ENCODE measurements around the gene STRIT1. TPM values are rescaled to one million over a fixed set of nuclear protein-coding genes. Genes with fewer than 3 reads are reported as not detected.

Gene STRIT1
- total and polyA plus RNA-seq, 9 of the 15 experiments (the other 6 are each of a cell fraction or from before 2014, with no cell fraction given): not detected

DNA sequence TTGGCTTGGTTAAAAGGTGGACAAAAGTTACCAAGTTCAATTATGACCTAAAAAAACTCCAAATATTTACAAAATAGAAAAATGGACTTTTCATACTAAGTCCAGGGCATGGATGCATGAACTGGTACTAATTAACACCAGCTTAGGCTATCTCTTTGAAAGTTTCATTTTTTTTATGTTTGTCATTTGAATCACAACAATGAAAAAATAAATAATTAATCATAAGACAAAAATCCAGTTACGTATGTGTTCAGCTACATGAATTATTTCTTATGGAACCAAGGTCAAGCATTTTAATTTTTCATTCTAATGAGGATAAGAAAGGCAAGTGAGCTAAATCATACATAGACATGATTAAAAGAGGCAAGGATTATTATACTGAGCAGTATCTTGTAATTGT, 23.7 kb upstream of the STRIT1 start:
- Histone ChIP-seq H3K79me2 (ENCODE audit: control insufficient read depth, insufficient read depth, low read length) (no peaks in the 10 kb centered on the region), H3K4me3 (no peak overlapping the region), H3K4me1 (replicated peaks in 1 of 2; ENCODE audit: control insufficient read depth in 2 of 2, insufficient read depth in 2 of 2, low read length in 2 of 2) (peaks cover 0 to 2% of the 10 kb centered on the region in 2 experiments; a peak in 2 of 5 replicates), H3K9me1 (ENCODE audit: control insufficient read depth, insufficient read depth, low read length) (no peaks in the 10 kb centered on the region), H3K36me3 (ENCODE audit: control insufficient read depth, insufficient read depth, low read length) (no peaks in the 10 kb centered on the region), H3K4me2 (ENCODE audit: insufficient read depth, low read length) (no peak overlapping the region), H3K9ac (ENCODE audit: insufficient read depth in 1 of 2, low read depth in 2 of 2, low read length in 2 of 2) (no peak overlapping the region), H3K9me3 (replicated peaks; ENCODE audit: control insufficient read depth, insufficient read depth, low read depth, low read length) (no peaks in the 10 kb centered on the region), H3K27me3 (ENCODE audit: control insufficient read depth in 2 of 2, insufficient read depth in 2 of 2, low read length in 2 of 2) (no peaks in the 10 kb centered on the region), H3K27ac (ENCODE audit: extremely low read depth, low read depth, low read length) (no peak overlapping the region), H4K20me1 (replicated peaks; ENCODE audit: control insufficient read depth, insufficient read depth, low read length) (no peaks in the 10 kb centered on the region), H2AFZ (ENCODE audit: low read depth, low read length) (no peak overlapping the region)
- FAIRE-seq (no peak), DNase-seq (ENCODE audit: extremely low read depth in 1 of 4, low spot score in 3 of 4) (no peak), ATAC-seq (no peak)
- TF ChIP-seq, protein P1, sequence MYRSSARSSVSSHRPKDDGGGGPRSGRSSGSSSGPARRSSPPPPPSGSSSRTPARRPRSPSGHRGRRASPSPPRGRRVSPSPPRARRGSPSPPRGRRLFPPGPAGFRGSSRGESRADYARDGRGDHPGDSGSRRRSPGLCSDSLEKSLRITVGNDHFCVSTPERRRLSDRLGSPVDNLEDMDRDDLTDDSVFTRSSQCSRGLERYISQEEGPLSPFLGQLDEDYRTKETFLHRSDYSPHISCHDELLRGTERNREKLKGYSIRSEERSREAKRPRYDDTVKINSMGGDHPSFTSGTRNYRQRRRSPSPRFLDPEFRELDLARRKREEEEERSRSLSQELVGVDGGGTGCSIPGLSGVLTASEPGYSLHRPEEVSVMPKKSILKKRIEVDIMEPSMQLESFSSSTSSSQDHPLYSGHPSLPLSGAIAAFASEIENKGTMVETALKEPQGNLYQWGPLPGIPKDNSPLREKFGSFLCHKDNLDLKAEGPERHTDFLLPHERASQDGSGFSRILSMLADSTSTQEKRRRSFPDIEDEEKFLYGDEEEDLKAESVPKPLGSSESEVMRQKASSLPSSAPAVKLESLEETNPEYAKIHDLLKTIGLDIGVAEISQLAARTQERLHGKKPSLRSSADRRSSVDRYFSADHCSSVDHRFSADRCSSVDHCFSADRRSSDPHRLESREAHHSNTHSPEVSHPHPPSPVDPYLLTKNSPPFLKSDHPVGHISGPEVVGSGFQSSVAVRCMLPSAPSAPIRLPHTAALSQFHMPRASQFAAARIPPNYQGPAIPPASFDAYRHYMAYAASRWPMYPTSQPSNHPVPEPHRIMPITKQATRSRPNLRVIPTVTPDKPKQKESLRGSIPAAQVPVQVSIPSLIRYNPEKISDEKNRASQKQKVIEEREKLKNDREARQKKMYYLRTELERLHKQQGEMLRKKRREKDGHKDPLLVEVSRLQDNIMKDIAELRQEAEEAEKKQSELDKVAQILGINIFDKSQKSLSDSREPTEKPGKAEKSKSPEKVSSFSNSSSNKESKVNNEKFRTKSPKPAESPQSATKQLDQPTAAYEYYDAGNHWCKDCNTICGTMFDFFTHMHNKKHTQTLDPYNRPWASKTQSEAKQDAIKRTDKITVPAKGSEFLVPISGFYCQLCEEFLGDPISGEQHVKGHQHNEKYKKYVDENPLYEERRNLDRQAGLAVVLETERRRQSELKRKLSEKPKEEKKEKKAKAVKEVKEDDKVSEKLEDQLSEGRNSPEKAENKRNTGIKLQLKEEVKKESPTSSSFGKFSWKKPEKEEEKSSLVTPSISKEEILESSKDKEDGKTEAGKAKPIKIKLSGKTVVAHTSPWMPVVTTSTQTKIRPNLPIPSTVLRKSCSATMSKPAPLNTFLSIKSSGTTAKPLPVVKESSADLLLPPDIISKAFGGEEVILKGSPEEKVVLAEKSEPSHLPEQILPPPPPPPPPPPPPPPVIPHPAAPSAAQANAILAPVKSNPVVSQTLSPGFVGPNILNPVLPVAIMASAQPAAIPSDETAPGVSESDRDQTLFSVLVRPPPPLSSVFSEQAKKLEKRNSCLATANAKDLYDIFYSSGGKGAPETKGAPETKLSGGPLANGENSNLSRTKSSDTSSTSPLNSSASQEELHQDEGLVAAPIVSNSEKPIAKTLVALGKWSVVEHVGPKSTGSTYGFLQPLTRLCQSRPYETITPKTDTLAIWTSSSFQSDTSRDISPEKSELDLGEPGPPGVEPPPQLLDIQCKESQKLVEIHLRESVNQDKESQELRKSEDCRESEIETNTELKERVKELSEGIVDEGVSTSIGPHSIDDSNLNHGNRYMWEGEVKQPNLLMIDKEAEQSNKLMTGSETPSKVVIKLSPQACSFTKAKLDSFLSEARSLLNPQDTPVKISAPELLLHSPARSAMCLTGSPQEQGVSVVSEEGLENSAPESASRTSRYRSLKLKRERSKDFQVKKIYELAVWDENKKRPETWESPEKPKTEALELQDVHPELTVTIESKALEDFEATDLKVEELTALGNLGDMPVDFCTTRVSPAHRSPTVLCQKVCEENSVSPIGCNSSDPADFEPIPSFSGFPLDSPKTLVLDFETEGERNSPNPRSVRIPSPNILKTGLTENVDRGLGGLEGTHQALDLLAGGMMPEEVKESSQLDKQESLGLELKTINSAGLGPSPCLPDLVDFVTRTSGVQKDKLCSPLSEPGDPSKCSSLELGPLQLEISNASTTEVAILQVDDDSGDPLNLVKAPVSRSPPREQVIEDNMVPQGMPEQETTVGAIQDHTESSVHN (IDR thresholded peaks at IDR 0.05; ENCODE audit: borderline replicate concordance in 1 of 2, low read depth in 1 of 2): no peak
- TF ChIP-seq OTX1 (CRISPR knock-in tag; IDR thresholded peaks at IDR 0.05) (no peak), PCBP1 (IDR thresholded peaks at IDR 0.05; ENCODE audit: low read depth, low read length, poor library complexity, severe bottlenecking) (no peak), SIN3B (IDR thresholded peaks at IDR 0.05; ENCODE audit: low read depth) (no peak), HEY1 (CRISPR knock-in tag; IDR thresholded peaks at IDR 0.05; ENCODE audit: borderline replicate concordance) (no peak), ZNF347 (CRISPR knock-in tag; IDR thresholded peaks at IDR 0.05; ENCODE audit: low read depth) (no peak), NFE2L1 (tag; IDR thresholded peaks at IDR 0.05; ENCODE audit: borderline replicate concordance, low read depth) (no peak), SMARCA5 (IDR thresholded peaks at IDR 0.05) (no peak), ZNF431 (CRISPR knock-in tag; IDR thresholded peaks at IDR 0.05) (no peak)
- 92% methylated on average over 1 of the region's 1 CpG for WGBS (ENCODE audit: insufficient coverage, low coverage, missing lambda C conversion rate)
- in situ Hi-C loops (cut with MboI) (loop anchor here (10.0 kb wide), 1 partner anchor 552 kb away; no protein-coding TSS in a partner anchor), intact Hi-C loops (cut with micrococcal nuclease) (loop anchor here (10.0 kb wide), 1 partner anchor 62 kb away; no protein-coding TSS in a partner anchor)
- ChIA-PET POLR2A (interaction anchor here (0.6 kb wide), 1 partner anchor 642 kb away, joined by 3 read pairs; no protein-coding TSS in a partner anchor), CTCF (ENCODE audit: low intra/inter-chr PET ratio) (interaction anchor here (0.5 kb wide), 1 partner anchor 541 kb away, joined by 3 read pairs; no protein-coding TSS in a partner anchor)
- no TSS peak for BruUV-seq (replicated peaks)
